Smooth muscle cell of the brain vasculature (primary cell): Measurements from ENCODE around the gene THRSP.
"Not testable (repeated sequence)": the region's sequence is repeated elsewhere in the genome, so short reads cannot be mapped to it uniquely, and the experiment has no call there.

Experiments used
- DNase-seq: peaks from one replicate; pipeline ENCODE4 v3.0.0-alpha.2; 2012; ENCODE audit warnings: low read depth, low spot score

Gene THRSP

GRCh38 chr11:78039391-78039918 is 24.2 kb upstream of the THRSP start:
- no peak for DNase-seq

- peak; percentile 64 for DNase-seq
These were observed 23.6 kb upstream of the THRSP start for GRCh38 chr11:78039919-78040671.

DNA sequence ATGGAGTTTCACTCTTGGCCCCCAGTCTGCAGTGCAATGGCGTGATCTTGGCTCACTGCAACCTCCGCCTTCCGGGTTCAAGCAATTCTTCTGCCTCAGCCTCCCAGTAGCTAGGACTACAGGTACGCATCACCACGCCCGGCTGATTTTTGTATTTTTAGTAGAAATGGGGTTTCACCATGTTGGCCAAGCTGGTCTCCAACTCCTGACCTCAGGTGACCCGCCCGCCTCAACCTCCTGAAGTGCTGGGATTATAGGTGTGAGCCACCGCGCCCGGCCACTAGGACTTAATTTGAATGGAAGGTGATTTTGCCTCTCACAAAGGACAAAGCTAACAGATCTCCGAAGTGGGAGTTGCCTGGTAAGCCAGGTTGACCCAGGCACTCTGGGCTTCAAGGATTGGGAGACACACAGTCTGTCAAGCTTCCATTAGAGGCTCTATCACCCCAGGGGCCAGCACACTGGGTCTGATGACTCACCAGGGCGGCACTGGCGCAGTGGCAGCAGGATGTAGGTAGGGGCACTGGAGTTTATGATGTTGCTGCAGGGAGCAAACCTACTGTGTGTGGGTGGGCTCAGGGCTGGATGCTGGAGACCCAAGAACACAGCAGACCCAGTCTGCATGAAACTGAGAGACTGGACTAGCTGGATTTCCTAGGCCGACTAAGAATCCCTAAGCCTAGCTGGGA is 22.8 kb upstream of the THRSP start:
- DNase-seq, result no peak

DNA sequence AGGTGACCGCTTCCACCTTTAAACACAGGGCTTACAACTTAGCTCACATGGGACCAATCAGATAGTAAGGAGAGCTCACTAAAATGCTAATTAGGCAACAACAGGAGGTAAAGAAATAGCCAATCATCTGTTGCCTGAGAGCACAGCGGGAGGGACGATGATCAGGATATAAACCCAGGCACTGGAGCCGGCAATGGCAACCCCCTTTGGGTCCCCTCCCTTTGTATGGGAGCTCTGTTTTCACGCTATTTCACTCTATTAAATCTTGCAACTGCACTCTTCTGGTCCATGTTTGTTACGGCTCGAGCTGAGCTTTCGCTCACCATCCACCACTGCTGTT is 22.3 kb upstream of the THRSP start:
- DNase-seq, result not testable (repeated sequence)

- no peak for DNase-seq
These were observed 21.7 kb upstream of the THRSP start for GRCh38 chr11:78041843-78042440.

DNA sequence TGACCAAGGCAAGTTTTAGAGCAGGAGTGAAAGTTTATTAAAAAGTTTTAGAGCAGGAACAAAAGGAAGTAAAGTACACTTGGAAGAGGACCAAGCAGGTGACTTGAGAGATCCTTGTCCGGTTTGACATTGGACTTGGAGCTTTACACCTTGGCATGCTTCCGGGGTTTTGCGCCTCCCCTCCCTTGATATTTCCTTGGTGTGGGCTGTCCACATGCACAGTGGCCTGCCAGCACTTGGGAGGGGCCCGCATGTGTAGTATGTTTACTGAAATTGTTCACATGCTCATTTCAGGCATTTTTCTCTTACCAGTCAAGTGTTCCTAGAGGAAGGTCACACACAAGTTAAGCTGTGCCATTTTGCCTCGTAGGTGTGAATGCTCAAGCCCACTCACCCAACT is 19.0 kb upstream of the THRSP start:
- no peak for DNase-seq

GRCh38 chr11:78045851-78046485 is 17.7 kb upstream of the THRSP start:
- DNase-seq, result no peak

DNA sequence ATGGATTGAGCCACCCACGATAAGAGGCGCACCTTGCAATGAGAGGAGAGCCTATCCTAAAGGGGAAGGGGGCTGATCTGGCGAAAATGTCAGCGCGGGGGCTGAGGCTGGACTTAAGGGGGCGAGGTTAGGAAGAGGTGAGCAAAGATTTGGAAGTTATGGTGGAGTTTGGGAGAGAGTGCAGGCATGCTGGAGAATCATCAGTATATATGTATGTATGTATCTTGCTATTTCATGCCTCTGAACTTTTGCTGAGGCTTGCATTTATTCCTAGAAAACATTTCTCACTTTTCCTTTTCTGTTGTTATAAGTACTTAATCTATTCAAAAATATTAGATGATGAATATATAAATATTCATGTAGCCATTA is 17.2 kb upstream of the THRSP start:
- DNase-seq, result no peak

DNA sequence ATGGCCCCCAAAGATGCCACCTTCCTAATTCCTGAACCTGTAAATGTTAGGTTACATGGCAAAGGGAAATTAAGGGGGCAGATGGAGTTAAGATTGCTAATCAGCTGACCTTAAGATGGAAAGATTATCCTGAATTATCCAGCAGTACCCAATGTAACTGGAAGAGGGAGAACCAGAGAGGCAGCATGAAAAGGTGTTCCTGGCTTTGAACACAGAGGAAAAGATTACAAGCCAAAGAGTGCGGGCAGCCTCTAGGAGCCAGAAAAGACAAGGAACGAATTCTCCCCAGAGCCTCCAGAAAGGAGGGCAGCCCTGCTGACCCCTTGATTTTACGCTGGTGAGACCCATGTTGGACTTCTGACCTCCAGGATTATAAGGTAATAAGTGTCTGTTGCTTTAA is 15.1 kb upstream of the THRSP start:
- DNase-seq, result no peak

- no peak for DNase-seq
These were observed 14.3 kb upstream of the THRSP start for GRCh38 chr11:78049348-78049747.

GRCh38 chr11:78050964-78051831 is 12.5 kb upstream of the THRSP start:
- DNase-seq, result no peak

DNA sequence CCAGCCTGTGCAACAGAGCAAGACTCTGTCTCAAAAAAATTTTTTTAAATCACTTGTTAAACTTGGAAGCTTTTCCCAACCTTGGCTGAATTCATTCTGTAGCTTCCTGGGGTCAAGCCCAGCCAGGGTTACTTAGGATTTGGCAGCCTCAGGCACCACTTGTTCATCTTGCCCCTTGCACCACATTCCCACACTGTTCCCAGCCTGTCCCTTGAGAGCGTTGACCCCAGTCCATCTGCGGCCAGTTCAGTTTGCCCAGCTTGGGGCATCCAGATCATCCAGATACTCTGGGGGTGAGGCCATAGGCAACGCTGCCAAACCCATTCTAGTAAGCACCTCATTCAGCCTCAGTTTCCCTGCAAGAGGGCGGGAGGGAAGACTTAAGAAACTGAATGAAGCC is 8.7 kb upstream of the THRSP start:
- DNase-seq, result no peak

GRCh38 chr11:78056093-78056492 is 7.6 kb upstream of the THRSP start:
- DNase-seq, result no peak

GRCh38 chr11:78057462-78058055 is 6.1 kb upstream of the THRSP start:
- DNase-seq, result no peak

- not testable (repeated sequence) for DNase-seq
These were observed 3.8 kb upstream of the THRSP start for GRCh38 chr11:78059749-78060328.

DNA sequence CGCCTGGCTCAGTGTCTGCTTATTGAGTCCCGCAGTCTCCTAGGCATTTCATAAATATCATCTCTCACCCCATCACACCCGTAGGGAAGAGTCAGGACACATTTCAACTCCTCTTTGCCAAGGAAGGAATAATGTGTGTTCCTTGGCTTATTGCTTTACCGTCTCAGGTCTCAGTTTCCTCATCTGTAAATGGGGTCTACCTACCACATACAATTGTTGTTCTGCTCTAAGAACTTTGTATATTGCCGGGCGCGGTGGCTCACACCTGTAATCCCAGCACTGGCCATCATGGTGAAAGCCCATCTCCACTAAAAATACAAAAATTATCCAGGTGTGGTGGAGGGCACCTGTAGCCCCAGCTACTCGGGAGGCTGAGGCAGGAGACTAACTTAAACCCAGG is 3.1 kb upstream of the THRSP start:
- DNase-seq, result no peak

- no peak for DNase-seq
These were observed 2.4 kb upstream of the THRSP start for GRCh38 chr11:78061088-78061920.

DNA sequence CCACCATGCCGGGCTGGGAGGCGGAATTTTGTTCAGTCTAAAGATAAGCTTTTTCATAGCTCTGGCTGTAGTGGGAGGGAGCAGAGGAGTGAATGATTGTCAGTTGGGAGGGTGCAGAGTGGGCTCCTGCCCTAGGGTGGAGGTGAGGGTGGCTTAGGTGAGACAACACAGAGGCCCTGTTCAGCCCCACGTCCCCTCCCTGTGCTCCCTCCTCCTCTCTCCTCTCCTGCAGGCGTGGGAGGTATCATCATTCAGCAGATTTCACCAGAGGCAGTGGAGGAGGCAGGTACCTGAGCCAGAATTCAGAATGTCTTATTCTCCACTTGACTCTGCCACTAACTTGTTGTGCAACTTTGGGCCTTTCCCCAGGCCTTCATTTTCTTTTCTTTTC is 1.7 kb upstream of the THRSP start:
- no peak for DNase-seq

DNA sequence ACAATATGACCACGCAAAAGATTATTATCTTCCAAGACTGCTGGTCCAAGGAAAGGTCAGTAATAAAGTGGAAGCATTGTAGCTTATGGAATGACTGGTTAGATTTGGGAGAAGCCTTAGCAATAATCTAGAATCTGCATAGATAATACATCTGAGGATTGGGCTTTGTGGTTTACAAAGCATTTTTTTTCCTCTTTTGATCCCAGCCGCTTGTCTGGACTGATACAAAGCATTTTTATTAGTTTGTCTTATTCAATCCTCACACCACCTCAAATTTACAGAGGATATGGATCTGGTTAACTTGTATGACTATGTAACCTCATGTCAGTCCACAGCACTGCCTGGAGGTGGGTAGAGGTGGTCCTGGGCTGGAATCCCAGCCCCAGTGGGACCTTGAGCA is 990 bp upstream of the THRSP start:
- DNase-seq, result no peak

- no peak for DNase-seq
These were observed 1.5 kb downstream of the THRSP start for GRCh38 chr11:78065203-78065602.
